Peyer's patch (tissue), 4 donors: ENCODE results near the gene RAB6A. TPM values are rescaled to one million over a fixed set of nuclear protein-coding genes. Genes with fewer than 3 reads are reported as not detected.
"Not testable (repeated sequence)": the region's sequence is repeated elsewhere in the genome, so short reads cannot be mapped to it uniquely, and the experiment has no call there.

Source experiments
- DNase-seq, 3 donors: peaks; one replicate each; pipeline ENCODE4 v3.0.0-alpha.2; 2017 to 2019
- H3K27ac ChIP-seq, 4 donors: fragments of 200-600 bp; sonication (generic); one replicate each; pipeline ENCODE4 v1.5.1; 2016 to 2019
- H3K27me3 ChIP-seq, 2 donors: fragments of 200-600 bp; sonication (generic); one replicate each; pipeline ENCODE4 v1.5.1; 2019
- H3K36me3 ChIP-seq, 3 donors: fragments of 200-600 bp; sonication (generic); one replicate each; pipeline ENCODE4 v1.5.1; 2016 to 2019
- H3K4me1 ChIP-seq, 4 donors: fragments of 200-600 bp; sonication (generic); one replicate each; pipeline ENCODE4 v1.5.1; 2016 to 2019
- H3K4me3 ChIP-seq, 4 donors: fragments of 200-600 bp; sonication (generic); 1 replicate in 3 of 4; 2 replicates in 1 of 4; pipeline ENCODE4 v1.5.1; 2016 to 2019; ENCODE audit warnings: mild to moderate bottlenecking in 1 of 4
- H3K9me3 ChIP-seq, 4 donors: fragments of 200-600 bp; sonication (generic); one replicate each; pipeline ENCODE4 v1.5.1; 2016 to 2019; ENCODE audit warnings: mild to moderate bottlenecking in 1 of 4
- CTCF ChIP-seq, 6 experiments: fragments of 450-650 bp in 4 of 6; fragments of 200-600 bp in 2 of 6; sonication (generic) in 1 of 6; IDR thresholded peaks; one replicate each; pipeline ENCODE4 v1.5.1; 2017 to 2019; ENCODE audit warnings: antibody characterized with exemption in 6 of 6, mild to moderate bottlenecking in 3 of 6, moderate library complexity in 1 of 6
- POLR2A ChIP-seq, 2 donors: fragments of 450-650 bp; IDR thresholded peaks; one replicate each; pipeline ENCODE4 v1.5.1; 2017; ENCODE audit warnings: antibody characterized with exemption in 2 of 2, mild to moderate bottlenecking in 2 of 2, moderate library complexity in 2 of 2
- total RNA-seq, 4 donors: library from RNA; depleted of rRNA; stranded (reverse); fragments of >200 nt; gene quantifications; one replicate each; pipeline ENCODE4 v1.1.0, GENCODE V29; 2016

Gene RAB6A
- total RNA-seq, 4 donors from 2014 or later = 76.7 to 198 (median 182) TPM

GRCh38 chr11:73734993-73735392 is 25.9 kb downstream of the RAB6A start:
- Histone ChIP-seq H3K27ac (no peak overlapping the region), H3K36me3 (peaks cover 0 to 8% (median 0%) of the 10 kb centered on the region in 3 donors), H3K4me1 (no peaks in the 10 kb centered on the region), H3K9me3 (no peaks in the 10 kb centered on the region), H3K4me3 (no peak overlapping the region), H3K27me3 (no peaks in the 10 kb centered on the region)
- no peak for TF ChIP-seq CTCF (IDR thresholded peaks at IDR 0.05)
- TF ChIP-seq POLR2A (IDR thresholded peaks at IDR 0.05) = no peak
- no peak for DNase-seq

- not testable (repeated sequence) for H3K27me3 ChIP-seq, H3K9me3 ChIP-seq, H3K4me3 ChIP-seq, H3K4me1 ChIP-seq, H3K36me3 ChIP-seq, DNase-seq, H3K27ac ChIP-seq
Measured at GRCh38 chr11:73734011-73734410, 26.9 kb downstream of the RAB6A start.

GRCh38 chr11:73732936-73733335 is 27.9 kb downstream of the RAB6A start:
- H3K27ac ChIP-seq, H3K4me1 ChIP-seq, H3K27me3 ChIP-seq, H3K4me3 ChIP-seq, H3K9me3 ChIP-seq, DNase-seq: not testable (repeated sequence)
- H3K36me3 ChIP-seq = peaks cover 0 to 16% (median 0%) of the 10 kb centered on the region in 3 donors

- H3K9me3 ChIP-seq = no peaks in the 10 kb centered on the region
- H3K36me3 ChIP-seq = peaks cover 0 to 17% (median 0%) of the 10 kb centered on the region in 3 donors
- no peak overlapping the region for H3K4me3 ChIP-seq
- H3K4me1 ChIP-seq = no peaks in the 10 kb centered on the region
- TF ChIP-seq POLR2A (IDR thresholded peaks at IDR 0.05) (no peak), CTCF (IDR thresholded peaks at IDR 0.05) (peak in 4 of 6 experiments; percentile 13 to 28 (median 22))
- no peaks in the 10 kb centered on the region for H3K27me3 ChIP-seq
- no peak overlapping the region for H3K27ac ChIP-seq
- DNase-seq = no peak
Measured at GRCh38 chr11:73729594-73730206, 31.2 kb downstream of the RAB6A start.

DNA sequence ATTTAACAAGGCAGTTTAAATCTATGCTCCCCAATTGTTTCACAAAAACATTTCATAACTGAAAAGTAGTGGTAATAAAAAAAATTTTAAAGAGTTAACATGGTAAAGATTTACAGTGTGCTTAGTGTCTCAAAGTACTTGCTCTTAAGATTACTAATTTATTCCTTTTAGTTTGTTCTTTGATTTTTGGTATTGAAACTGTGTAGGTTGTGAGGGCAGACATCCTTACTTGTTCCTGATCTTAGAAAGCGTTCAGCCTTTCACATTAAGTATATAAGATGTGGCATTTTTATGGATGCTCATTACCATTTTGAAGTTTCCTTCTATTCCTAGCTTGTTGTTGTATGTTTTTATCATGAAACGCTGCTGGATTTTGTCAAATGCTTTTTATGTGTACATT is 32.9 kb downstream of the RAB6A start:
- no peaks in the 10 kb centered on the region for H3K9me3 ChIP-seq

DNA sequence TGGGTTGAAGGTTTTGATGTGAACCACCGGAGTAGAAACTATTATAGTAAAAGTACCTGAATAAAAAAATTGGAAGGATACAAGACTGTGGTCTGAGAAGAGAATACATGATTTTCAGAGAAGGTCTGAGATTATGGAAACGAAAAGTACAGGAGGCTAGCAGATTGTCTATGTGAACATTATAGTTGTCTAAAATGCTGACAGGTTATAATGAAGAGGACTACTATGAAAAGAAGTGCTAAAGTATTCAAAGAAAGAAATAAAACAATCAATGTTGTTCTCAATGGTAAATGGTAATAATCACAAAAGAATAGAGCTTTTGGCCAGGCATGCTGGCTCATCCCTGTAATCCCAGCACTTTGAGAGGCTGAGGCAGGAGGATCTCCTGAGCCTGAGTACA is 34.0 kb downstream of the RAB6A start:
- no peak overlapping the region for H3K4me3 ChIP-seq
- H3K4me1 ChIP-seq = no peaks in the 10 kb centered on the region
- TF ChIP-seq CTCF (IDR thresholded peaks at IDR 0.05) = no peak
- TF ChIP-seq POLR2A (IDR thresholded peaks at IDR 0.05) = no peak
- DNase-seq = no peak
- H3K36me3 ChIP-seq = peaks cover 0 to 22% (median 0%) of the 10 kb centered on the region in 3 donors
- no peaks in the 10 kb centered on the region for H3K9me3 ChIP-seq
- no peaks in the 10 kb centered on the region for H3K27me3 ChIP-seq
- H3K27ac ChIP-seq = no peak overlapping the region

More for the DNA sequence above, 32.9 kb downstream of the RAB6A start:
- H3K27me3 ChIP-seq = no peaks in the 10 kb centered on the region
- H3K4me3 ChIP-seq = no peak overlapping the region
- peaks cover 0 to 22% (median 0%) of the 10 kb centered on the region in 3 donors for H3K36me3 ChIP-seq
- TF ChIP-seq POLR2A (IDR thresholded peaks at IDR 0.05) (no peak), CTCF (IDR thresholded peaks at IDR 0.05) (no peak)
- no peaks in the 10 kb centered on the region for H3K4me1 ChIP-seq
- DNase-seq = no peak
- no peak overlapping the region for H3K27ac ChIP-seq

DNA sequence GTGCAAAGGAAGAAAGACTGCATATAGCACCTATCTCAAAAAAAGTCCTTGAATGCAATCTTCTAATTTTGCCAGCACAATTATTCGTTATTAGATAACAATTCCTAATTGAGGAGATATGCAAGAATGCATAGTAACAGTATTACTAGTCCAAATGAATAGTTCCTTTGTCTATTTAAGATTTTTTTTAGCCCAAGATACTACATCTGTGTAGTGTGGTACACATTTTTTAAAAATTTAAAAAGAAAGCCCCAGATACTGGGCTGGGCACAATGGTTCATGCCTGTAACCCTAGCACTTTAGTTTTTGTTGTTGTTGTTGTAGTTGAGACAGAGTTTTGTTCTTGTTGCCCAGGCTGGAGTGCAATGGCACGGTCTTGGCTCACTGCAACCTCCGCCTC is 43.7 kb downstream of the RAB6A start:
- H3K36me3 ChIP-seq = peaks cover 0 to 28% (median 0%) of the 10 kb centered on the region in 3 donors
- H3K4me3 ChIP-seq = no peak overlapping the region
- DNase-seq = no peak
- no peaks in the 10 kb centered on the region for H3K4me1 ChIP-seq
- H3K27me3 ChIP-seq = no peaks in the 10 kb centered on the region
- H3K9me3 ChIP-seq = no peaks in the 10 kb centered on the region
- no peak for TF ChIP-seq CTCF (IDR thresholded peaks at IDR 0.05)
- TF ChIP-seq POLR2A (IDR thresholded peaks at IDR 0.05) = no peak
- H3K27ac ChIP-seq = no peak overlapping the region
